Skeletal muscle satellite cell (primary cell): ENCODE data around the gene KDM4B.

Source experiments
- H3K27me3 ChIP-seq: 2 replicates; pipeline ENCODE4 v1.7.0; 2013; ENCODE audit warnings: low read length; ENCODE audit not compliant: control insufficient read depth, insufficient read depth
- H3K36me3 ChIP-seq: 2 replicates; pipeline ENCODE4 v1.7.0; 2013; ENCODE audit warnings: mild to moderate bottlenecking, control low read depth, low read length; ENCODE audit not compliant: insufficient read depth
- H3K4me1 ChIP-seq: 2 replicates; pipeline ENCODE4 v1.7.0; 2013; ENCODE audit warnings: low read length; ENCODE audit not compliant: control insufficient read depth, insufficient read depth
- H3K4me2 ChIP-seq: 2 replicates; pipeline ENCODE4 v1.7.0; 2013; ENCODE audit warnings: mild to moderate bottlenecking, low read length
- H3K4me3 ChIP-seq: 2 replicates; pipeline ENCODE4 v1.7.0; 2013; ENCODE audit warnings: low read length
- H3K9ac ChIP-seq: 2 replicates; pipeline ENCODE4 v1.7.0; 2013; ENCODE audit warnings: mild to moderate bottlenecking, low read depth, low read length, moderate library complexity
- H3K9me3 ChIP-seq: replicated peaks from 2 replicates; pipeline ENCODE4 v1.7.0; 2013; ENCODE audit warnings: mild to moderate bottlenecking, control low read depth, low read length

Gene KDM4B

GRCh38 chr19:5178841-5179240 lies 209.9 kb downstream of the KDM4B start:
- no peaks in the 10 kb centered on the region for H3K9me3 ChIP-seq
- H3K4me2 ChIP-seq, result no peak overlapping the region
- peaks cover 13% of the 10 kb centered on the region for H3K4me1 ChIP-seq
- no peak overlapping the region for H3K4me3 ChIP-seq
- H3K27me3 ChIP-seq, result peaks cover 10% of the 10 kb centered on the region
- H3K36me3 ChIP-seq, result no peaks in the 10 kb centered on the region
- H3K9ac ChIP-seq, result no peak overlapping the region

- Histone ChIP-seq H3K4me1 (peaks cover 11% of the 10 kb centered on the region), H3K9me3 (no peaks in the 10 kb centered on the region), H3K4me2 (no peak overlapping the region), H3K9ac (no peak overlapping the region), H3K27me3 (peaks cover 10% of the 10 kb centered on the region), H3K36me3 (no peaks in the 10 kb centered on the region), H3K4me3 (no peak overlapping the region)
Observed at GRCh38 chr19:5179256-5179655, 210.3 kb downstream of the KDM4B start.

DNA sequence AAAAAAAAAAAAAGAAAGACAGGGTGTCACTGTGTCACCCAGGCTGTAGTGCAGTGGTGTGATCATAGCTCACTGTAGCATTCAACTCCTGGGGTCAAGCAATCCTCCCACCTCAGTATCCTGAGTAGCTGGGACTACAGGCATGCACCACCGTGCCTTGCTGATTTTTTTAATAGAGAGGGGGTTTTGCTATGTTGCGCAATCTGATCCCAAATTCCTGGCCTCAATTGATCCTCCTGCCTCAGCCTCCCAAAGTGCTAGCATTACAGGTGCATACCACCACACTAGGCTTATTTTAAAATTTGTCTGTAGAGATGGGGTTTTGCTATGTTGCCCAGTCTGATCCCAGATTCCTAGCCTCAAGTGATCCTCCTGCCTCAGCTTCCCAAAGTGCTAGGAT lies 212.4 kb downstream of the KDM4B start:
- Histone ChIP-seq H3K4me1 (peaks cover 11% of the 10 kb centered on the region), H3K36me3 (no peaks in the 10 kb centered on the region), H3K9me3 (no peaks in the 10 kb centered on the region), H3K4me3 (no peak overlapping the region), H3K27me3 (peaks cover 10% of the 10 kb centered on the region), H3K4me2 (no peak overlapping the region), H3K9ac (no peak overlapping the region)

GRCh38 chr19:5182751-5183150 lies 213.8 kb downstream of the KDM4B start:
- Histone ChIP-seq H3K9me3 (no peaks in the 10 kb centered on the region), H3K27me3 (peaks cover 10% of the 10 kb centered on the region), H3K4me2 (no peak overlapping the region), H3K9ac (no peak overlapping the region), H3K36me3 (no peaks in the 10 kb centered on the region), H3K4me1 (no peaks in the 10 kb centered on the region), H3K4me3 (no peak overlapping the region)

GRCh38 chr19:5183616-5184015 lies 214.7 kb downstream of the KDM4B start:
- Histone ChIP-seq H3K36me3 (no peaks in the 10 kb centered on the region), H3K9me3 (no peaks in the 10 kb centered on the region), H3K9ac (no peak overlapping the region), H3K4me3 (no peak overlapping the region), H3K27me3 (peaks cover 10% of the 10 kb centered on the region), H3K4me1 (no peaks in the 10 kb centered on the region), H3K4me2 (no peak overlapping the region)

- peaks cover 10% of the 10 kb centered on the region for H3K27me3 ChIP-seq
- H3K4me1 ChIP-seq, result no peaks in the 10 kb centered on the region
- no peak overlapping the region for H3K4me2 ChIP-seq
- no peak overlapping the region for H3K4me3 ChIP-seq
- H3K36me3 ChIP-seq, result no peaks in the 10 kb centered on the region
- no peaks in the 10 kb centered on the region for H3K9me3 ChIP-seq
- no peak overlapping the region for H3K9ac ChIP-seq
Observed at GRCh38 chr19:5184930-5185329, 216.0 kb downstream of the KDM4B start.

DNA sequence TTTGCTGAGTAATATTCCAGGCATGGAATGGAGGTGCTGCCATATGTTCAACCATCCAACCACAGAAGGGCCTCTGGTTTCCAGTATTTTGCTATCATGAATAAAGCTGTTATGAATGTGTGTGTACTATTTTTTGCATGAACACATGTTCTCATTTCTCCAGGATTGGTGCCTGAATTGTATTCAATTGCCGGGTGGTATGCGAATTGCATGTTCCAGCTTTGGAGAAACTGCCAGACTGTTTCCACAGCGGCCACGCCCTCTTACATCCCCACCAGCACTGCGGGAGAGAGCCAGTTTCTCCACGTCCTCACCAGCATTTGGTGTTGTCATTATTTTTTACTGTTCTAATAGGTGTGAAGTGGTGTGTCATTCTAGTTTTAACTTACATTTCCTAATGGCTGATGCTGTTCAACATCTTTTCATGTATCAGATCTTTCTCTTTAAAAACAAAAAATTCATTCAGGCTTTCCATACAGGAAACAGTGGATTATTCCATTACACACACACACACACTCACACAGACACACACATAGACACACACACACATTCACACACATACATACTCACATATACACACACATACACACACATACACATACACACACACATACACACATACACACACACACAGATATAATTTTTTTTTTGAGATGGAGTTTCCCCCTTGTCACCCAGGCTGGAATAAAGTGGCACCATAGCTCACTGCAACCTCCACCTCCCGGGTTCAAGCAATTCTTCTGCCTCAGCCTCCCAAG lies 217.6 kb downstream of the KDM4B start:
- Histone ChIP-seq H3K4me3 (no peak overlapping the region), H3K4me1 (no peaks in the 10 kb centered on the region), H3K4me2 (no peak overlapping the region), H3K9me3 (no peaks in the 10 kb centered on the region), H3K9ac (no peak overlapping the region), H3K36me3 (no peaks in the 10 kb centered on the region), H3K27me3 (peaks cover 10% of the 10 kb centered on the region)

DNA sequence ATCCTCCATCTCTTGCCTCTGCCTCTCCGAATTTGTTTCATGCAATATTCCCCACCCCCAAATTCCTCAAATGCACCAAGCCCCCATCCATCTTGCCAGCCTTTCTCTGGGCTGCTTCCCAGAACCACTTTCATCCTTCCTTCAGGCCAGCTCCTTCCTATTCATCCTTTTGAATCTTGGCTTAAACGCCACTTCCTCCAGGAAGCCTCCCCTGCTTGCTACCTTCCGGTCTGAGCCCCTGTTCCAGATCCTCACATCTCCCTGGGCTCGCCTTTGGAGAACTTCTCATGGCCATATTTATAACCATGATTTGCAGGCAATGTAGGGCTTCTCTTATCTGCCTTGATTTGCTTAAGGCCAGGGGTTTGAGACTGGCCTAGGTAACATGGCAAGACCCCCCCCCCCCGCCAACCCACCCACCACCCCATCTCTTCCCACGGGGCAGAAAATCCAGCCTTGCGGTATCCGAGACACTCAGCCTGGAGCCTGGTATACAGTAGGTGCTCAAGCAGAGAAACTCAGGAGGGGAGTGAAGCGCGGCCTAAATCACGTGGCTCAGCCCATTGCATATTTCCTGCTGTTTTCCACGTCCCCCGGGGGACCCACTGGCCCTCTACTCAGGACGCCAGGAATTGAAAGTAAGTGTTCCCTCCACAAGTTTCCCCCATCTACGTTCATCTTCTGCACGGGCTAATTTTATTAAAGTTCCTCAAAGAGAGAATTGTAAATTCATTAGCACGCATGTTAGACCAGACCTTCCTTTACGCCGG lies 219.8 kb downstream of the KDM4B start:
- Histone ChIP-seq H3K4me2 (no peak overlapping the region), H3K27me3 (no peaks in the 10 kb centered on the region), H3K36me3 (no peaks in the 10 kb centered on the region), H3K4me1 (no peaks in the 10 kb centered on the region), H3K9me3 (no peaks in the 10 kb centered on the region), H3K9ac (no peak overlapping the region), H3K4me3 (no peak overlapping the region)

DNA sequence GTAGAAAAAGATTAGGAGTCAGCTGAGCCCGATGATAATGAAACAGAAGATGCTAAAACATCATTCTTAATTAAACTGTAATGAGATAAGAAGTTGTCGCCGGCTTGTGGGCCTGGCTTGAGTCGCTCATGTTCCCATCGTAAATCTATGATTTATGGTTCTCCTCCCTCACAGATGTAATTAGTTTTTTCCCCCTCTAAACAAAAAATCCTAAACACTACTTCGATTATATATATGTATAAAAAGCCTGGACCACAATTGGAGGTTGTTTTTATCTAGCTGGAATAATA lies 220.3 kb downstream of the KDM4B start:
- Histone ChIP-seq H3K4me3 (no peak overlapping the region), H3K36me3 (no peaks in the 10 kb centered on the region), H3K4me2 (no peak overlapping the region), H3K9me3 (no peaks in the 10 kb centered on the region), H3K4me1 (no peaks in the 10 kb centered on the region), H3K9ac (no peak overlapping the region), H3K27me3 (no peaks in the 10 kb centered on the region)

DNA sequence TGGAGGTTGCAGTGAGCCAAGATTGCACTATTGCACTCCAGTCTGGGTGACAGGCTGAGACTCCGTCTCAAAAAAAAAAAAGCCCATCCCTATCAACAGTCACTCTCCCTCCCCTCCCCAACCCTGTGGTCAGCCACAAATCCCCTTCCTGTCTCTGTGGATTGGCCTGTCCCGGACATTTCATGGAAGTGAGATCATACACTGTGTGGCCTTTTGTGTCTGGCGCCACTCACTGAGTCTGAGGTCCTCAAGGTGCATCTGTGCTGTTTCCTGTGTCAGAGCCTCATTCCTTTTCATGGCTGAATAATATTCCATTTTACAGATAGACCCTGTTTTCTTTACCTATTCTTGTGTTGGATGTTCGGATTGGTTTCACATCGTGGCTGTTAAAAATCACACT lies 222.2 kb downstream of the KDM4B start:
- H3K9me3 ChIP-seq, result no peaks in the 10 kb centered on the region
- H3K4me1 ChIP-seq, result no peaks in the 10 kb centered on the region
- H3K4me2 ChIP-seq, result no peak overlapping the region
- no peaks in the 10 kb centered on the region for H3K27me3 ChIP-seq
- H3K36me3 ChIP-seq, result no peaks in the 10 kb centered on the region
- no peak overlapping the region for H3K4me3 ChIP-seq
- H3K9ac ChIP-seq, result no peak overlapping the region

DNA sequence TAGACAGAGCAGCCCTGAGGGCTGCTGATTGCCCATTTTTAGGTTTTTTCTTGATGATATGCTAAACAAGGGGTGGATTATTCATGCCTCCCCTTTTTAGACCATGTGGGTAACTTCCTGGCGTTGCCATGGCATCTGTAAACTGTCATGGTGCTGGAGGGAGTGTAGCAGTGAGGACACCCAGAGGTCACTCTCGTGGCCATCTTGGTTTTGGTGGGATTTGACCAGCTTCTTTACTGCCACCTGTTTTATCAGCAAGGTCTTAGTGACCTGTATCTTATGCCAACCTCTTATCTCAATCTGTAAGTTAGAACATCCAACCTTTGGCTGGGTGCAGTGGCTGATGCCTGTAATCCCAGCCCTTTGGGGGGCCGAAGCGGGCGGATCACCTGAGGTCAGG lies 223.7 kb downstream of the KDM4B start:
- Histone ChIP-seq H3K4me2 (no peak overlapping the region), H3K9me3 (no peaks in the 10 kb centered on the region), H3K4me3 (no peak overlapping the region), H3K4me1 (no peaks in the 10 kb centered on the region), H3K36me3 (no peaks in the 10 kb centered on the region), H3K9ac (no peak overlapping the region), H3K27me3 (no peaks in the 10 kb centered on the region)

DNA sequence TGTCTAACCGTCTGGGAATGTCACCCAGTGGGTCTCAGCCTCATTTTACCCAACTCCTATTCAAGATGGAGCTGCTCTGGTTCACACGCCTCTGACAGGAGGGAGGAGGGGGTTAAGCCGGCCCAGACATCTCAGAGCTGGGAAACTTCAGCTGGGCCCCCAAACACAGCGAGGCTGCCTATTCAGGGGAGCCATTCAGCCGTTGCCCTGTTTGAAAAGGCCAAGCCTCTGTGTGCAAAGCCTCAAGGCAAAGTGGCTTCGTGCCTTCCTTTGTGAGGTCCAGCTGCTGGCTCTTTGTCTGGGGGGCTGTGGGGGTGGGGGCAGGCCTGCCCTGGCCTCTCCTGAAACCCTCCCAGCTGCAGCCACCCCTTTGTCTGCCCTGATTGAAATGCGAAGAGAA lies 224.3 kb downstream of the KDM4B start:
- H3K4me1 ChIP-seq, result no peaks in the 10 kb centered on the region
- H3K4me2 ChIP-seq, result no peak overlapping the region
- H3K9ac ChIP-seq, result no peak overlapping the region
- H3K4me3 ChIP-seq, result no peak overlapping the region
- H3K27me3 ChIP-seq, result no peaks in the 10 kb centered on the region
- no peaks in the 10 kb centered on the region for H3K9me3 ChIP-seq
- no peaks in the 10 kb centered on the region for H3K36me3 ChIP-seq
